H9 (cell line): Measurements from ENCODE around the gene SAMHD1. TPM values are rescaled to one million over a fixed set of nuclear protein-coding genes. Genes with fewer than 3 reads are reported as not detected.
A peak's percentile ranks its signal among the peaks of the same experiment; 100 is the strongest.

Experiments used
- DNase-seq: peaks from one replicate; pipeline ENCODE4 v3.0.0-alpha.2; 2017
- H2AFZ ChIP-seq: one replicate; pipeline ENCODE4 v1.6.1; 2013; ENCODE audit warnings: mild to moderate bottlenecking, low read length, control low read depth, moderate library complexity
- H2AK5ac ChIP-seq: 2 replicates; pipeline ENCODE4 v1.6.1; 2013; ENCODE audit warnings: low read length, control low read depth, mixed read lengths; ENCODE audit not compliant: insufficient read length
- H2BK120ac ChIP-seq: one replicate; pipeline ENCODE4 v1.6.1; 2013; ENCODE audit warnings: low read depth, mild to moderate bottlenecking, low read length, control low read depth, inconsistent platforms; ENCODE audit not compliant: poor library complexity, severe bottlenecking
- H2BK12ac ChIP-seq: 2 replicates; pipeline ENCODE4 v1.6.1; 2013; ENCODE audit warnings: low read length, control low read depth, mixed read lengths, low read depth; ENCODE audit not compliant: insufficient read length
- H2BK15ac ChIP-seq: 2 replicates; pipeline ENCODE4 v1.6.1; 2013; ENCODE audit warnings: low read depth, low read length, control low read depth
- H2BK20ac ChIP-seq: one replicate; pipeline ENCODE4 v1.6.1; 2013; ENCODE audit warnings: low read depth, mild to moderate bottlenecking, low read length, control low read depth, inconsistent platforms; ENCODE audit not compliant: poor library complexity, severe bottlenecking
- H2BK5ac ChIP-seq: 2 replicates; pipeline ENCODE4 v1.6.1; 2013; ENCODE audit warnings: low read length, control low read depth, mixed read lengths; ENCODE audit not compliant: insufficient read length
- H3K14ac ChIP-seq: 2 replicates; pipeline ENCODE4 v1.6.1; 2013; ENCODE audit warnings: low read length, control low read depth; ENCODE audit not compliant: insufficient read depth
- H3K18ac ChIP-seq: 2 replicates; pipeline ENCODE4 v1.6.1; 2013; ENCODE audit warnings: low read depth, mild to moderate bottlenecking, mixed read lengths, low read length, control low read depth; ENCODE audit not compliant: insufficient read length
- H3K23ac ChIP-seq: 2 replicates; pipeline ENCODE4 v1.6.1; 2013; ENCODE audit warnings: low read length, control low read depth, mixed read lengths, low read depth; ENCODE audit not compliant: insufficient read length
- H3K23me2 ChIP-seq: 2 replicates; pipeline ENCODE4 v1.6.1; 2013; ENCODE audit warnings: low read depth, mild to moderate bottlenecking, mixed read lengths, low read length, control low read depth; ENCODE audit not compliant: insufficient read length, poor library complexity, severe bottlenecking
- H3K27ac ChIP-seq: 2 replicates; pipeline ENCODE4 v1.5.1; 2013; ENCODE audit warnings: low read length, control low read depth, mixed read lengths, low read depth; ENCODE audit not compliant: insufficient read length
- H3K27me3 ChIP-seq: 2 replicates; pipeline ENCODE4 v1.6.1; 2013; ENCODE audit warnings: low read length, control low read depth, inconsistent platforms; ENCODE audit not compliant: insufficient read depth
- H3K4ac ChIP-seq: 2 replicates; pipeline ENCODE4 v1.6.1; 2013; ENCODE audit warnings: low read depth, mild to moderate bottlenecking, control low read depth, inconsistent platforms, low read length, moderate library complexity
- H3K4me1 ChIP-seq: 2 replicates; pipeline ENCODE4 v1.6.1; 2013; ENCODE audit warnings: low read length, control low read depth, inconsistent platforms; ENCODE audit not compliant: insufficient read depth
- H3K4me2 ChIP-seq: 2 replicates; pipeline ENCODE4 v1.6.1; 2013; ENCODE audit warnings: low read length, control low read depth, mixed read lengths; ENCODE audit not compliant: insufficient read length, insufficient read depth
- H3K56ac ChIP-seq: 2 replicates; pipeline ENCODE4 v1.6.1; 2013; ENCODE audit warnings: low read depth, mild to moderate bottlenecking, mixed read lengths, low read length, control low read depth; ENCODE audit not compliant: insufficient read length
- H3K79me1 ChIP-seq: 2 replicates; pipeline ENCODE4 v1.6.1; 2013; ENCODE audit warnings: low read depth, mild to moderate bottlenecking, moderate library complexity, low read length, control low read depth, inconsistent platforms; ENCODE audit not compliant: insufficient read depth, poor library complexity, severe bottlenecking
- H3K79me2 ChIP-seq: 2 replicates; pipeline ENCODE4 v1.6.1; 2013; ENCODE audit warnings: low read length, control low read depth, inconsistent platforms; ENCODE audit not compliant: insufficient read depth
- H3K9ac ChIP-seq: 2 replicates; pipeline ENCODE4 v1.6.1; 2013; ENCODE audit warnings: low read length, control low read depth, mixed read lengths; ENCODE audit not compliant: insufficient read length; ENCODE audit errors: extremely low read depth
- H3K9me3 ChIP-seq: one replicate; pipeline ENCODE4 v1.6.1; 2013; ENCODE audit warnings: low read depth, low read length, inconsistent platforms; ENCODE audit not compliant: control insufficient read depth
- H3T11ph ChIP-seq: one replicate; pipeline ENCODE4 v1.6.1; 2013; ENCODE audit warnings: mild to moderate bottlenecking, low read length, control low read depth, inconsistent platforms
- H4K20me1 ChIP-seq: one replicate; pipeline ENCODE4 v1.6.1; 2013; ENCODE audit not compliant: control insufficient read depth, insufficient read length, insufficient read depth
- H4K5ac ChIP-seq: 2 replicates; pipeline ENCODE4 v1.6.1; 2013; ENCODE audit warnings: low read depth, mild to moderate bottlenecking, mixed read lengths, low read length, control low read depth; ENCODE audit not compliant: insufficient read length
- H4K8ac ChIP-seq: replicated peaks from 2 replicates; pipeline ENCODE4 v1.6.1; 2013; ENCODE audit warnings: low read length, control low read depth, mixed read lengths, low read depth; ENCODE audit not compliant: insufficient read length
- H4K91ac ChIP-seq: 2 replicates; pipeline ENCODE4 v1.6.1; 2013; ENCODE audit warnings: low read depth, mild to moderate bottlenecking, moderate library complexity, mixed read lengths, low read length, control low read depth; ENCODE audit not compliant: insufficient read length
- H3K27ac Mint-ChIP-seq, 3 experiments: 2 replicates in 2 of 3; 3 replicates in 1 of 3; pipeline ENCODE4 v1.8.0; 2020 to 2021; ENCODE audit warnings: mixed read lengths in 3 of 3, mild to moderate bottlenecking in 1 of 3, moderate library complexity in 1 of 3
- H3K27me3 Mint-ChIP-seq: 2 replicates; pipeline ENCODE4 v1.8.0; 2021; ENCODE audit warnings: low read depth, mild to moderate bottlenecking, moderate library complexity, mixed read lengths
- H3K36me3 Mint-ChIP-seq, 3 experiments: 2 replicates in 2 of 3; 3 replicates in 1 of 3; pipeline ENCODE4 v1.8.0; 2020 to 2021; ENCODE audit warnings: low read depth in 3 of 3, mixed read lengths in 3 of 3; ENCODE audit not compliant: insufficient read depth in 1 of 3
- H3K4me1 Mint-ChIP-seq, 2 experiments: 2 replicates each; pipeline ENCODE4 v1.8.0; 2020; ENCODE audit warnings: mixed read lengths in 2 of 2
- H3K4me3 Mint-ChIP-seq, 2 experiments: 2 replicates in 1 of 2; 3 replicates in 1 of 2; pipeline ENCODE4 v1.8.0; 2020 to 2021; ENCODE audit warnings: mild to moderate bottlenecking in 2 of 2, mixed read lengths in 2 of 2, moderate library complexity in 1 of 2
- H3K9me3 Mint-ChIP-seq, 2 experiments: 2 replicates in 1 of 2; 3 replicates in 1 of 2; pipeline ENCODE4 v1.8.0; 2020; ENCODE audit warnings: mild to moderate bottlenecking in 2 of 2, mixed read lengths in 2 of 2, moderate library complexity in 1 of 2
- WGBS: extraction: QIAGEN DNeasy Blood & Tissue Kit; methylation state at CpG from one replicate; pipeline ENCODE4 v1.1.7; 2013; ENCODE audit warnings: missing lambda C conversion rate, low lambda C conversion rate, mixed read lengths; ENCODE audit not compliant: insufficient read length; ENCODE audit errors: extremely low coverage; 5-methylcytosine and 5-hydroxymethylcytosine counted together
- total RNA-seq: library from RNA; stranded (reverse); gene quantifications from 2 replicates; pipeline ENCODE4 v1.2.1, GENCODE V29; 2021
- TF ChIP-seq, protein P1 (sequence below): fragments of 200-600 bp; sonication (generic); conservative IDR thresholded peaks from 3 replicates; pipeline ENCODE4 v1.8.0; 2021; ENCODE audit warnings: antibody characterized with exemption, mild to moderate bottlenecking

SAMHD1 gene
- total RNA-seq, 1 experiment from 2014 or later, result 53.1 TPM

DNA sequence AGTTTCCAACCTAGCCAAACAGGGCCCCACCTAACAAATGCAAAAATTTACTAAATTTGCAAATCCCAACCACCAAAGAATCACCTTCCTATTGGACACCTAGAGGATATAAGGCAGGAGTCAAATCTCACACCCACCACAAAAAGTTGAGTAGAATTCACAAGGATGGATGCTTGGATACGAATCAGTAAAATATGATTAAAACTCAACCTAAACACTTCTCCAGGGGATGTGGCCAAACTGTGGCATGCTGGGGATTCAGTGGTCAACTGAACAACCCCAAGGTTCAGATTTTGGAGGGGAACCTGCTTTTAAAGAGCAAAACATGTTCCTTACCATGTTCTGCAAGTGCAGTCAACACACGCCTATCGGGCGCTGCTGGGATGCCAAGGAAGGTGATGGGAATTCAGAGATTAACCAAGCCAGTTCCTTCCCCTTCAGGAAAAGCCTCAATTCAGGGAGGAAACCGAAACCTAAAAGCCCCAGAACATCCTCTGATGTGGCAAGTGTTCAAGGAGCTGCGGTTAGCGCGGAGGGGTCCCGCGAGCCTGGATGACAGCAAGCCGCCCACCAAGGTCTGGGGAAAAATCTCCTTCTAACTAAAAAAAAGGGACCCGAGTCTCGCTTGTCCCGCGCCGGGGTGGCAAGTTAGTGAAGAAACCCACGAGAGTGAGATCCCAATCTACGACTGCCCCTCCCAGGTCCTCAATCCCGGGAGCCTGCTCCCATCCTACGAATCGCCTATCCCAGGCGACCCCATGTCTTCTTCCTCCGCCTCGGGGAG lies 902 bp downstream of the SAMHD1 start:
- Histone ChIP-seq H2AFZ (no peak overlapping the region), H3K9me3 (no peaks in the 10 kb centered on the region), H3K79me1 (no peaks in the 10 kb centered on the region), H2BK5ac (no peak overlapping the region), H3K79me2 (no peaks in the 10 kb centered on the region), H3K4ac (no peak overlapping the region), H2BK20ac (no peak overlapping the region), H3K27ac (no peak overlapping the region), H3K23ac (no peak overlapping the region), H4K8ac (no peak overlapping the region), H2AK5ac (no peak overlapping the region), H2BK15ac (no peak overlapping the region), H2BK120ac (no peak overlapping the region), H2BK12ac (no peak overlapping the region), H3K9ac (peak overlapping the region; percentile 33), H3K4me2 (peak overlapping the region; percentile 84), H4K91ac (no peak overlapping the region), H3K4me1 (peaks cover 8% of the 10 kb centered on the region; the same call in 1 of the 2 replicates), H3K27me3 (no peaks in the 10 kb centered on the region), H3K23me2 (peaks cover 9% of the 10 kb centered on the region), H3K18ac (no peak overlapping the region), H4K20me1 (no peaks in the 10 kb centered on the region), H3K14ac (no peak overlapping the region), H3T11ph (no peak overlapping the region), H4K5ac (no peak overlapping the region), H3K56ac (no peak overlapping the region)
- Mint-ChIP-seq H3K4me1 (peaks cover 36 to 42% of the 10 kb centered on the region in 2 experiments), H3K9me3 (peaks cover 2 to 3% of the 10 kb centered on the region in 2 experiments; a peak in 2 of 5 replicates), H3K27me3 (peaks cover 6% of the 10 kb centered on the region), H3K27ac (peak overlapping the region in 2 of 3 experiments; percentile 71 to 87; a peak in 3 of 7 replicates), H3K4me3 (peak overlapping the region; percentile 93 to 95), H3K36me3 (peaks cover 2 to 15% (median 15%) of the 10 kb centered on the region in 3 experiments; a peak in 5 of 7 replicates)
- TF ChIP-seq, protein P1, sequence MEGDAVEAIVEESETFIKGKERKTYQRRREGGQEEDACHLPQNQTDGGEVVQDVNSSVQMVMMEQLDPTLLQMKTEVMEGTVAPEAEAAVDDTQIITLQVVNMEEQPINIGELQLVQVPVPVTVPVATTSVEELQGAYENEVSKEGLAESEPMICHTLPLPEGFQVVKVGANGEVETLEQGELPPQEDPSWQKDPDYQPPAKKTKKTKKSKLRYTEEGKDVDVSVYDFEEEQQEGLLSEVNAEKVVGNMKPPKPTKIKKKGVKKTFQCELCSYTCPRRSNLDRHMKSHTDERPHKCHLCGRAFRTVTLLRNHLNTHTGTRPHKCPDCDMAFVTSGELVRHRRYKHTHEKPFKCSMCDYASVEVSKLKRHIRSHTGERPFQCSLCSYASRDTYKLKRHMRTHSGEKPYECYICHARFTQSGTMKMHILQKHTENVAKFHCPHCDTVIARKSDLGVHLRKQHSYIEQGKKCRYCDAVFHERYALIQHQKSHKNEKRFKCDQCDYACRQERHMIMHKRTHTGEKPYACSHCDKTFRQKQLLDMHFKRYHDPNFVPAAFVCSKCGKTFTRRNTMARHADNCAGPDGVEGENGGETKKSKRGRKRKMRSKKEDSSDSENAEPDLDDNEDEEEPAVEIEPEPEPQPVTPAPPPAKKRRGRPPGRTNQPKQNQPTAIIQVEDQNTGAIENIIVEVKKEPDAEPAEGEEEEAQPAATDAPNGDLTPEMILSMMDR, result no peak
- WGBS, result no CpG with 5 or more reads among the region's 24 CpGs
- peak; percentile 41 for DNase-seq
